Keratinocyte (primary cell): ENCODE data around the gene SNAI3. TPM values are rescaled to one million over a fixed set of nuclear protein-coding genes. Genes with fewer than 3 reads are reported as not detected.

Source experiments
- DNase-seq: peaks from one replicate; pipeline ENCODE4 v3.0.0-alpha.2; 2011; ENCODE audit warnings: low read depth, missing footprints, low spot score
- FAIRE-seq: peaks from 2 replicates; lab custom pipeline; 2011; peaks lifted over from hg19 to GRCh38; lab: Jason Lieb, UNC
- H2AFZ ChIP-seq: 2 replicates; pipeline ENCODE4 v1.6.0; 2012; ENCODE audit warnings: low read length, control low read depth, inconsistent platforms; ENCODE audit not compliant: control insufficient read depth
- H3K27ac ChIP-seq: 2 replicates; pipeline ENCODE4 v1.5.1; 2011; ENCODE audit warnings: low read length; ENCODE audit not compliant: control insufficient read depth, insufficient read depth
- H3K27me3 ChIP-seq: 3 replicates; pipeline ENCODE4 v1.6.0; 2011; ENCODE audit warnings: low read length; ENCODE audit not compliant: control insufficient read depth, insufficient read depth; ENCODE audit errors: extremely low read depth
- H3K36me3 ChIP-seq, 2 experiments: 2 replicates in 1 of 2; 3 replicates in 1 of 2; pipeline ENCODE4 v1.5.1; 2011; ENCODE audit warnings: low read length in 2 of 2, mild to moderate bottlenecking in 1 of 2; ENCODE audit not compliant: control insufficient read depth in 2 of 2, insufficient read depth in 2 of 2; ENCODE audit errors: extremely low read depth in 1 of 2
- H3K4me1 ChIP-seq: 3 replicates; pipeline ENCODE4 v1.5.1; 2011; ENCODE audit warnings: low read length; ENCODE audit not compliant: control insufficient read depth, insufficient read depth; ENCODE audit errors: extremely low read depth
- H3K4me2 ChIP-seq: 3 replicates; pipeline ENCODE4 v1.6.0; 2011; ENCODE audit warnings: low read depth, low read length; ENCODE audit not compliant: control insufficient read depth, insufficient read depth; ENCODE audit errors: extremely low read depth
- H3K4me3 ChIP-seq, 3 experiments: fragments of 200-600 bp in 1 of 3; sonication (generic) in 1 of 3; 2 replicates in 2 of 3; 3 replicates in 1 of 3; pipeline ENCODE4 v1.5.1; 2011 to 2016; ENCODE audit warnings: low read length in 3 of 3, mild to moderate bottlenecking in 3 of 3, control low read depth in 2 of 3, inconsistent platforms in 1 of 3, low read depth in 1 of 3, mixed read lengths in 1 of 3, mixed run types in 1 of 3, moderate library complexity in 1 of 3; ENCODE audit not compliant: control insufficient read depth in 2 of 3, insufficient read depth in 2 of 3; ENCODE audit errors: extremely low read depth in 1 of 3
- H3K79me2 ChIP-seq: 2 replicates; pipeline ENCODE4 v1.6.0; 2012; ENCODE audit warnings: low read length; ENCODE audit not compliant: control insufficient read depth, insufficient read depth
- H3K9ac ChIP-seq: 3 replicates; pipeline ENCODE4 v1.6.0; 2011; ENCODE audit warnings: low read length; ENCODE audit not compliant: control insufficient read depth, insufficient read depth; ENCODE audit errors: extremely low read depth
- H3K9me1 ChIP-seq: 3 replicates; pipeline ENCODE4 v1.6.0; 2011; ENCODE audit warnings: low read length; ENCODE audit not compliant: control insufficient read depth, insufficient read depth; ENCODE audit errors: extremely low read depth
- H3K9me3 ChIP-seq: 2 replicates; pipeline ENCODE4 v1.5.1; 2012; ENCODE audit warnings: low read depth, low read length; ENCODE audit not compliant: control insufficient read depth
- H4K20me1 ChIP-seq: 3 replicates; pipeline ENCODE4 v1.6.0; 2011; ENCODE audit warnings: low read length; ENCODE audit not compliant: control insufficient read depth, insufficient read depth; ENCODE audit errors: extremely low read depth
- EZH2 ChIP-seq: IDR thresholded peaks from one replicate; pipeline ENCODE4 v1.6.1; 2012; ENCODE audit warnings: inconsistent platforms, mild to moderate bottlenecking, low read length, moderate library complexity
- dilution Hi-C: fragments of 300-500 bp; cut with MboI; formaldehyde crosslinking; loops from one replicate; pipeline ENCODE4 v1.7.0; 2020; ENCODE audit warnings: low sequenced_read_pairs; ENCODE audit not compliant: extremely low pct_ligation_motif_present
- polyA plus RNA-seq, 5 experiments: library from polyadenylated mRNA; depleted of rRNA in 3 of 5; stranded (reverse) in 3 of 5; stranded (forward) in 1 of 5; unstranded in 1 of 5; fragments of >200 nt; gene quantifications; 1 replicate in 1 of 5; 2 replicates in 3 of 5; 3 replicates in 1 of 5; pipeline versions ENCODE4 v1.2.1 to v1.2.3, GENCODE V29; 2011 to 2012; ENCODE audit warnings: missing spikeins in 2 of 5, low read depth in 1 of 5, low replicate concordance in 1 of 5
- TF ChIP-seq, protein P1 (sequence below), 3 experiments: IDR thresholded peaks in 1 of 3; conservative IDR thresholded peaks in 1 of 3; optimal IDR thresholded peaks in 1 of 3; 2 replicates in 2 of 3; 3 replicates in 1 of 3; pipeline versions ENCODE3 to v1.5.1; 2011; ENCODE audit warnings: low read length in 3 of 3, mild to moderate bottlenecking in 3 of 3, moderate library complexity in 2 of 3, control low read depth in 1 of 3, inconsistent platforms in 1 of 3; ENCODE audit not compliant: insufficient read depth in 2 of 3; ENCODE audit errors: extremely low read depth in 1 of 3

The SNAI3 gene
- polyA plus RNA-seq, 1 donor (not counting 4 experiments of a cell fraction or from before 2014, with no cell fraction given): not detected

DNA sequence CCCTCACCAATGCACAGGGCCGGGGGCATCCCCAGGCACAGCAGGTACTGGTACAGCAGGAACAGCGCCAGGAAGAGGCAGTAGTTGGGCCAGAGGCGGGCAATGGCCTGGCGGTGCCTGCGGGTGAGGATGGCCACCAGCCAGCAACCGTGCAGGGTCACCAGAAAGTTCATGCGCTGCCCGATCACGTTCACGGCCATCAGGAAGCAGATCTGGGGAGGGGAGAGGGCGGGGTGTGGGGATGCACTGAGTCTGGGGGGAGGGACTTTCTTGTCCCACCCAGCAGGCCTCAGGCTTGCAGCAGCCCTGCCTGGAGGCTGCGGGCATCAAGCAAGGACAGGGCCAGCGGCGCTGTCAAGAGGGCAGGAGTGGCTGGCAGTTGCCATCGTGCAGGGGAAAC, 45.4 kb upstream of the SNAI3 start:
- Histone ChIP-seq H3K9me3 (no peaks in the 10 kb centered on the region), H3K9me1 (no peaks in the 10 kb centered on the region), H3K4me3 (no peak overlapping the region), H3K27me3 (no peaks in the 10 kb centered on the region), H3K4me1 (no peaks in the 10 kb centered on the region), H4K20me1 (peaks cover 3% of the 10 kb centered on the region), H3K27ac (no peak overlapping the region), H3K79me2 (no peaks in the 10 kb centered on the region), H2AFZ (no peak overlapping the region), H3K36me3 (peaks cover 34 to 43% of the 10 kb centered on the region in 2 experiments), H3K4me2 (no peak overlapping the region), H3K9ac (no peak overlapping the region)
- dilution Hi-C loops: no loop called here
- DNase-seq: no peak
- no peak for FAIRE-seq
- TF ChIP-seq, protein P1, sequence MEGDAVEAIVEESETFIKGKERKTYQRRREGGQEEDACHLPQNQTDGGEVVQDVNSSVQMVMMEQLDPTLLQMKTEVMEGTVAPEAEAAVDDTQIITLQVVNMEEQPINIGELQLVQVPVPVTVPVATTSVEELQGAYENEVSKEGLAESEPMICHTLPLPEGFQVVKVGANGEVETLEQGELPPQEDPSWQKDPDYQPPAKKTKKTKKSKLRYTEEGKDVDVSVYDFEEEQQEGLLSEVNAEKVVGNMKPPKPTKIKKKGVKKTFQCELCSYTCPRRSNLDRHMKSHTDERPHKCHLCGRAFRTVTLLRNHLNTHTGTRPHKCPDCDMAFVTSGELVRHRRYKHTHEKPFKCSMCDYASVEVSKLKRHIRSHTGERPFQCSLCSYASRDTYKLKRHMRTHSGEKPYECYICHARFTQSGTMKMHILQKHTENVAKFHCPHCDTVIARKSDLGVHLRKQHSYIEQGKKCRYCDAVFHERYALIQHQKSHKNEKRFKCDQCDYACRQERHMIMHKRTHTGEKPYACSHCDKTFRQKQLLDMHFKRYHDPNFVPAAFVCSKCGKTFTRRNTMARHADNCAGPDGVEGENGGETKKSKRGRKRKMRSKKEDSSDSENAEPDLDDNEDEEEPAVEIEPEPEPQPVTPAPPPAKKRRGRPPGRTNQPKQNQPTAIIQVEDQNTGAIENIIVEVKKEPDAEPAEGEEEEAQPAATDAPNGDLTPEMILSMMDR (optimal IDR thresholded peaks at IDR 0.05 in 1 of 3, IDR thresholded peaks at IDR 0.05 in 1 of 3, conservative IDR thresholded peaks at IDR 0.05 in 1 of 3; ENCODE audit: extremely low read depth in 1 of 3, insufficient read depth in 2 of 3, low read length in 3 of 3): no peak
- TF ChIP-seq EZH2: no peak

- Histone ChIP-seq H3K9ac (no peak overlapping the region), H3K4me2 (no peak overlapping the region), H3K9me3 (no peaks in the 10 kb centered on the region)
Observed at GRCh38 chr16:88730632-88731607, 44.6 kb upstream of the SNAI3 start.

More at GRCh38 chr16:88730632-88731607, 44.6 kb upstream of the SNAI3 start:
- TF ChIP-seq, protein P1 (optimal IDR thresholded peaks at IDR 0.05 in 1 of 3, IDR thresholded peaks at IDR 0.05 in 1 of 3, conservative IDR thresholded peaks at IDR 0.05 in 1 of 3; ENCODE audit: extremely low read depth in 1 of 3, insufficient read depth in 2 of 3, low read length in 3 of 3): no peak
- no peak for TF ChIP-seq EZH2
- Histone ChIP-seq H3K79me2 (no peaks in the 10 kb centered on the region), H3K27ac (no peak overlapping the region), H3K36me3 (peaks cover 34 to 45% of the 10 kb centered on the region in 2 experiments), H3K27me3 (no peaks in the 10 kb centered on the region), H3K9me1 (no peaks in the 10 kb centered on the region), H4K20me1 (peaks cover 3% of the 10 kb centered on the region), H2AFZ (no peak overlapping the region), H3K4me3 (no peak overlapping the region), H3K4me1 (no peaks in the 10 kb centered on the region)
- DNase-seq (no peak), FAIRE-seq (no peak)
- dilution Hi-C loops: no loop called here
